Peyer's patch (tissue), 4 donors: Measurements from ENCODE around the gene DUSP7.

Source experiments
- CTCF ChIP-seq, 6 experiments: fragments of 450-650 bp in 4 of 6; fragments of 200-600 bp in 2 of 6; sonication (generic) in 1 of 6; IDR thresholded peaks; one replicate each; pipeline ENCODE4 v1.5.1; 2017 to 2019; ENCODE audit warnings: antibody characterized with exemption in 6 of 6, mild to moderate bottlenecking in 3 of 6, moderate library complexity in 1 of 6
- POLR2A ChIP-seq, 2 donors: fragments of 450-650 bp; IDR thresholded peaks; one replicate each; pipeline ENCODE4 v1.5.1; 2017; ENCODE audit warnings: antibody characterized with exemption in 2 of 2, mild to moderate bottlenecking in 2 of 2, moderate library complexity in 2 of 2

GRCh38 chr3:52002748-52003147 is 53.6 kb downstream of the DUSP7 start:
- TF ChIP-seq CTCF (IDR thresholded peaks at IDR 0.05) (no peak), POLR2A (IDR thresholded peaks at IDR 0.05) (no peak)
